MM.1S (cell line): ENCODE measurements around the gene TRMT6.

Experiments used
- DNase-seq: peaks from one replicate; pipeline ENCODE4 v3.0.0-alpha.2; 2015
- H2AFZ ChIP-seq: fragments of 300-600 bp; sonication (generic); 2 replicates; pipeline ENCODE4 v1.6.0; 2016; ENCODE audit warnings: antibody characterized with exemption, low read length
- H3F3A ChIP-seq: fragments of 300-600 bp; sonication (generic); 2 replicates; pipeline ENCODE4 v1.6.1; 2016; ENCODE audit warnings: mild to moderate bottlenecking, antibody characterized with exemption, low read length, moderate library complexity, mixed read lengths; ENCODE audit not compliant: insufficient read depth
- H3K27ac ChIP-seq: fragments of 300-600 bp; sonication (generic); 2 replicates; pipeline ENCODE4 v1.5.1; 2016; ENCODE audit warnings: mild to moderate bottlenecking, low read length
- H3K27me3 ChIP-seq: fragments of 300-600 bp; sonication (generic); replicated peaks from 2 replicates; pipeline ENCODE4 v1.6.0; 2016; ENCODE audit warnings: low read length; ENCODE audit not compliant: insufficient read depth
- H3K36me3 ChIP-seq: fragments of 300-600 bp; sonication (generic); replicated peaks from 2 replicates; pipeline ENCODE4 v1.6.1; 2016; ENCODE audit warnings: mild to moderate bottlenecking, low read length, mixed read lengths; ENCODE audit not compliant: insufficient read depth
- H3K4me1 ChIP-seq: fragments of 300-600 bp; sonication (generic); 2 replicates; pipeline ENCODE4 v1.6.1; 2016; ENCODE audit warnings: low read length, mixed read lengths
- H3K4me2 ChIP-seq: fragments of 300-600 bp; sonication (generic); 2 replicates; pipeline ENCODE4 v1.6.0; 2016; ENCODE audit warnings: low read depth, low read length
- H3K4me3 ChIP-seq: fragments of 300-600 bp; sonication (generic); 2 replicates; pipeline ENCODE4 v1.5.1; 2016; ENCODE audit warnings: low read length, mixed read lengths
- H3K79me2 ChIP-seq: fragments of 300-600 bp; sonication (generic); 2 replicates; pipeline ENCODE4 v1.6.1; 2016; ENCODE audit warnings: mixed run types, low read length, mixed read lengths
- H3K9ac ChIP-seq: fragments of 300-600 bp; sonication (generic); 2 replicates; pipeline ENCODE4 v1.6.1; 2016; ENCODE audit warnings: low read length, mixed read lengths
- H3K9me2 ChIP-seq: fragments of 300-600 bp; sonication (generic); replicated peaks from 2 replicates; pipeline ENCODE4 v1.6.1; 2016; ENCODE audit warnings: mild to moderate bottlenecking, low read length, mixed read lengths; ENCODE audit not compliant: insufficient read depth
- H3K9me3 ChIP-seq: fragments of 300-600 bp; sonication (generic); replicated peaks from 2 replicates; pipeline ENCODE4 v1.6.1; 2016; ENCODE audit warnings: mild to moderate bottlenecking, low read length, mixed read lengths; ENCODE audit not compliant: insufficient read depth
- H4K20me1 ChIP-seq: fragments of 300-600 bp; sonication (generic); 2 replicates; pipeline ENCODE4 v1.6.1; 2016; ENCODE audit warnings: mild to moderate bottlenecking, low read length, moderate library complexity, mixed read lengths; ENCODE audit not compliant: insufficient read depth
- EZH2 ChIP-seq: fragments of 300-600 bp; sonication (generic); optimal IDR thresholded peaks from 2 replicates; pipeline ENCODE3; 2017; ENCODE audit warnings: low read depth, mild to moderate bottlenecking, antibody characterized with exemption, low read length, mixed read lengths
- EZH2phosphoT487 ChIP-seq: fragments of 300-600 bp; sonication (generic); IDR thresholded peaks from 2 replicates; pipeline ENCODE4 v1.6.1; 2018; ENCODE audit warnings: antibody characterized with exemption, low read length
- TF ChIP-seq, protein P1 (sequence below): fragments of 300-600 bp; sonication (generic); IDR thresholded peaks from 2 replicates; pipeline ENCODE4 v1.5.1; 2016; ENCODE audit warnings: antibody characterized with exemption, low read length, mixed read lengths

Gene TRMT6

DNA sequence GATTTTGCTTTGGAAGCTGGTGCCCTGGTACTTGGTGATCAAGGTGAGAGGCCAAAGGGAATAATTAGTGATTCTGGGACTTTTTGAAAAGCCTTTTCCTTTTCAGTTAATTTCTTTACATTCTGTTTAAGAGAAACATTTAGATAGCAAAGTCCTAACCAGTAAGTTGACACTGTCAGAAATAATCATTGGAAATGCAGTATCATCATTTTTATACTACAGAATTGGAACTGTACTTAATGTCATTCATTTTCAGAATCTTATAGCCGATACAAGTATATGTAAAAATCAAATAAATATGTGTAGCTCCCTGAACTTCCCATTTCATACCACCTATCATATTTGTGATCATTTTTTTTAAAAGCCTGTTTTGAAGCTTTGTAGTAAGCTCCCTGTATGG lies 27.6 kb upstream of the TRMT6 start:
- no peak overlapping the region for H3K4me3 ChIP-seq
- H3K9ac ChIP-seq, result no peak overlapping the region
- H3K27ac ChIP-seq, result no peak overlapping the region
- H3K9me2 ChIP-seq, result no peaks in the 10 kb centered on the region
- DNase-seq, result no peak
- H3K79me2 ChIP-seq, result no peaks in the 10 kb centered on the region
- no peaks in the 10 kb centered on the region for H3F3A ChIP-seq
- TF ChIP-seq, protein P1, sequence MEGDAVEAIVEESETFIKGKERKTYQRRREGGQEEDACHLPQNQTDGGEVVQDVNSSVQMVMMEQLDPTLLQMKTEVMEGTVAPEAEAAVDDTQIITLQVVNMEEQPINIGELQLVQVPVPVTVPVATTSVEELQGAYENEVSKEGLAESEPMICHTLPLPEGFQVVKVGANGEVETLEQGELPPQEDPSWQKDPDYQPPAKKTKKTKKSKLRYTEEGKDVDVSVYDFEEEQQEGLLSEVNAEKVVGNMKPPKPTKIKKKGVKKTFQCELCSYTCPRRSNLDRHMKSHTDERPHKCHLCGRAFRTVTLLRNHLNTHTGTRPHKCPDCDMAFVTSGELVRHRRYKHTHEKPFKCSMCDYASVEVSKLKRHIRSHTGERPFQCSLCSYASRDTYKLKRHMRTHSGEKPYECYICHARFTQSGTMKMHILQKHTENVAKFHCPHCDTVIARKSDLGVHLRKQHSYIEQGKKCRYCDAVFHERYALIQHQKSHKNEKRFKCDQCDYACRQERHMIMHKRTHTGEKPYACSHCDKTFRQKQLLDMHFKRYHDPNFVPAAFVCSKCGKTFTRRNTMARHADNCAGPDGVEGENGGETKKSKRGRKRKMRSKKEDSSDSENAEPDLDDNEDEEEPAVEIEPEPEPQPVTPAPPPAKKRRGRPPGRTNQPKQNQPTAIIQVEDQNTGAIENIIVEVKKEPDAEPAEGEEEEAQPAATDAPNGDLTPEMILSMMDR, result no peak
- no peak for TF ChIP-seq EZH2
- H3K36me3 ChIP-seq, result peaks cover 4% of the 10 kb centered on the region; the same call in 1 of the 2 replicates
- H3K27me3 ChIP-seq, result no peaks in the 10 kb centered on the region
- no peaks in the 10 kb centered on the region for H3K4me1 ChIP-seq
- H3K9me3 ChIP-seq, result no peaks in the 10 kb centered on the region
- no peak overlapping the region for H3K4me2 ChIP-seq
- H2AFZ ChIP-seq, result no peak overlapping the region
- H4K20me1 ChIP-seq, result no peaks in the 10 kb centered on the region

DNA sequence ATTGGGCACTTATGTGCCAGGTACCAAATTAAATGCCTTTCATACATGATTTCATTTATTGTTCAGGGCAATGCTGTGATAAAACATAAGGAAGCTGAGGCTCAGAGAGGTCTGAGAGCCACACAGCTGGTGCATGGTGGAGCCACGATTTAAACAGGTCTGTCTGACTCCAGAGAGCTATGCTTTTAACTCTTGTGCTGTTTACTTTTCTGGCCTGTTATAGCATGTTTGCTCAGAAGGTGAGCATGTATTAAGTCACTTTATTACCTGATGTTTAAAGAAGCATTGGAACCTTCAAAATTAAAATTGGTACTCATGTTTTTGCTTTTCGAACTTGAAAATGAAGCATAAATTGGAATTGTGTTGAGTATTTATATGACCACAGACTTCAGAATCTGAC lies 26.9 kb upstream of the TRMT6 start:
- Histone ChIP-seq H3K27me3 (no peaks in the 10 kb centered on the region), H3K36me3 (peaks cover 7% of the 10 kb centered on the region; the same call in 1 of the 2 replicates), H3K9me3 (no peaks in the 10 kb centered on the region), H3K4me1 (no peaks in the 10 kb centered on the region), H3K27ac (no peak overlapping the region), H3K9ac (no peak overlapping the region), H4K20me1 (no peaks in the 10 kb centered on the region), H3K4me2 (no peak overlapping the region), H2AFZ (no peak overlapping the region), H3F3A (no peaks in the 10 kb centered on the region), H3K79me2 (no peaks in the 10 kb centered on the region), H3K9me2 (no peaks in the 10 kb centered on the region), H3K4me3 (no peak overlapping the region)
- DNase-seq, result no peak
- TF ChIP-seq EZH2 (no peak), EZH2phosphoT487 (no peak)
- TF ChIP-seq, protein P1, result no peak

DNA sequence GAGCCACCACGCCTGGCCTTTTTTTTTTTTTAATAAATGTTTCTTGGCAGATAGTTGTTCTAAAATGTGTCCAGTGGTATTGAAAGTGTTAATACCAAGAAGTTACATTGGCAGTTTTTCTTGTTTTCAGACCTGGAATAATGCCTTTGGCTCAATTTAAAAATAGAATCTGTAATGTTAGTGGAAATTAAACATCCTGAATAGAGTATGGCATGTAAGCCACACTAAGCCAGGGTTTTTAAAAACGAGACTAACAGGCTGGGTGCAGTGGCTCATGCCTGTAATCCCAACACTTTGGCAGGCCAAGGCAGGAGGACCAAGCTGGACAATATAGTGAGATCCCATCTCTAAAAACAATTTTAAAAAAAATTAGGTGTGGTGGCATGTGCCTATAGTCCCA lies 25.4 kb upstream of the TRMT6 start:
- H3K27ac ChIP-seq, result no peak overlapping the region
- no peak for DNase-seq

More for the DNA sequence above, 25.4 kb upstream of the TRMT6 start:
- H3K4me2 ChIP-seq, result no peak overlapping the region
- no peak overlapping the region for H3K4me3 ChIP-seq
- TF ChIP-seq, protein P1, result no peak
- TF ChIP-seq EZH2, result no peak
- no peak for TF ChIP-seq EZH2phosphoT487
- no peak overlapping the region for H3K9ac ChIP-seq
- H3F3A ChIP-seq, result no peaks in the 10 kb centered on the region
- H3K36me3 ChIP-seq, result peaks cover 7% of the 10 kb centered on the region; the same call in 1 of the 2 replicates
- H3K9me3 ChIP-seq, result no peaks in the 10 kb centered on the region
- H2AFZ ChIP-seq, result no peak overlapping the region
- no peaks in the 10 kb centered on the region for H3K79me2 ChIP-seq
- no peaks in the 10 kb centered on the region for H3K4me1 ChIP-seq
- no peaks in the 10 kb centered on the region for H4K20me1 ChIP-seq
- no peaks in the 10 kb centered on the region for H3K9me2 ChIP-seq
- H3K27me3 ChIP-seq, result no peaks in the 10 kb centered on the region
